HG03175 (cell line): ENCODE measurements around the gene MAD1L1.

Experiments
- ATAC-seq: cut with Tn5 transposase; IDR thresholded peaks from one replicate; pipeline ENCODE4 v1.9.1; 2021; ENCODE audit warnings: mild to moderate bottlenecking, moderate library complexity; ENCODE audit not compliant: unreplicated experiment

Gene MAD1L1

DNA sequence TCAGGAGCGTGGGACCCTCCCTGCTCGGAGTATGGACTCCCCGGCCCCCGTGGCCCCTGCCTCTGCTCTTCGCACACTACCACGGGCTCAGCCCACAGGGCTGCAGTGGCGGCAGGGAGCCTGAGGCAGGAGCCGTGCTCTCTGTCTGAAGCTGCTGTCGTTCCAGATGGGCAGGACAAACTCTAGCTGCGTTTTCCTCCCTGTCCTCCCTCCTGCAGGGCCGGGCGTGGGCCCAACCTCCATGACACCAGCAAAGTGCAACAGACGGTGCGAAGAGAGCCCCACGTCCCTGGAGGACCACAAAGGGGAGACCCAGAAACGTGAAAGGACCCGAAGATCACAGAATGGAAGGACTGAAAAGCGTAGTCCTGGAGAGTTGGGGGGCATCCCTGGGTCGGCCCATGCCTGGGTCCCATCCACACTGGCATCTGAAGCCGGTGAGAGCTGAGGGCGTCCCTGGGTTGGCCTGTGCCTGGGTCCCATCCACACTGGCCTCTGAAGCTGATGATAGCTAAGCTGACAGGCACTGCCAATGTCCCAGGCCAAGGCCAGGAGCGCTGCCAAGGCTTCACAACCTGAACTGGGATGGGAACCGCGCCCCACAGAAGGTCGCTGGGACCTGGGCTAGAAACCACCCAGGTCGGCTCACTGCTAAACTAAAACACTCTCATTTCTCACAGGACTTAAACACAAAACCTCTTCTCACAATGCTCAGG is 267.0 kb downstream of the MAD1L1 start:
- ATAC-seq = no peak

DNA sequence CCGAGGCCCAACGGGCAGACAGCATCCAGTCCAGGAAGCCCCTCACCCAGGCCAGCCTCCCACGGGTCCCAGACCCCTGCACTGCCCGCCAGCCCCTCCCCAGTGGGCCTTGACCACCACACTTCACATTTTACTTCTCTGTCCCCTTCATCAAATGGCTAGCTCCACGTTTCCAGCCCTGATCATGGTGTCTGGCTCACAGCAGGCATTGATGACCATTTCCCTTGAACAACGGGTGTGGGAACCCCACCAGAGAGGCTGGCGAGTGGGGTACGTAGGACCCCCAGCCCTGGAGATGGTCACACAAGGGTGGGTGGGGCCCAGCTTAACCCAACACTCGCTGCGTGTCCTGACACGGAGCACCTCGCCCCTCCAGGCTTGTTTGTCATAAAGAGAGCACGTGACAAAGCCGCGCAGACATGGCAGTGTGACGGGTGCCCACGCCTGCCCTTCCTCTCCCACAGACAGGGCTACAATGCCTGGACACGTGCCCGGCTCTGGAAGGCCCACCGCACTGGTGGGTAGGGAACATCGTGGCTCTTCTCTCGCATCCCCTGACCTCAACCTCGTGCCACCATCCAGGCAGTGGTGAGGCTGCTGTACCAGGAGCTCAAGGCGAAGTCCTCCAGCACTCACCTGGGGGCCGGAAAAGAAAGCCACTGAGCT is 267.7 kb downstream of the MAD1L1 start:
- no peak for ATAC-seq

DNA sequence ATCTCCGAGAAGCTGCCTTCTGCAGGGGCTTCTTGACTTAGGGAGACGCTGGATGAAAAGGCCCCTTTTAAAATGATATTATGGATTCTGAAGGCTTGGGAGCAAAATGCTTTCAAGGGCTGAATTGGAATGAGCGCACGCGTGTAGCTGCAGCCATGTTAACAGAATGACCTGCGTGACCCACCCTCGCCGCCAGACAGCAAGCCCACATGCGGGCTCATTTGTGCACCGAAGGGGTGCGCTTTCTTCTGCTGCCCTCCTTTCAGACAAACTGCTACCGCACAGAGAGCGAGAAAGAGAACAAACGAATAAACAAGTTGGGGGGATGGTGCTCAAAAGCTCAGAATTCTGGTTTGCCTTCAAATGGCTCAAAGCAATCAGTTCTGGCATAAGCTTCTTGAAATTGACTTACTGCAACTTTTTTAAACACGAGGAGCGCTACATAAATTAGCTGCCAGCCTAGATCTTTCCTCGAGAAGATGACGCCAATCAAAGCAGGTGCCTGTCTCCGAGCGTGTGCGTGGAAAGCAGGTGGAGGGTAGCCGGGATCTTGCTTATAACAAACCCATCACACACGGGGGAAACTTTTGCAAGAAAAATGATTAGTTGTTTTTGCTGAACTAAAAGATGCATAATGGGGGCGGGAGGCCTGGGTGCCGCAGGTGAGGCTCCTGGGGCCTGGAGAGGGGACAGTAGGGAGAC is 268.4 kb downstream of the MAD1L1 start:
- no peak for ATAC-seq

DNA sequence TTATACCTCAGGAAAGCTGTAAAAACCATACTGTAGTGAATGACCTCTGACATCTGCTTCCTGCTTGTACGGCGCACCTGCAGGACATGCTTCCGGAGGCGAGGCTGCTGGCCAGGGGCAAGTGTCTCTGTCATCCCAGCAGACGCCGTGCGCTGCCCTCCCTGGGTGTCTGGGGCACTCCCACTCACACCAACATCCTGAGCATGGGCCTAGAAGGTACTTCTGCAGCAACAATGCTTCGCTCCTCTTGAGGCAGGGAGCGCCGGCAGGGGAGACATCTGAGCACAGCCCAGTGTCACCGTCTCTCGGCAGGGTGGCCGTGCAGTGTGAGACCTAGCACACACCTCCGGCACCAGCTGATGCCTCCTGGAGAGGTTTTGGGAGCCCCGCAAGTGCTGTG is 269.2 kb downstream of the MAD1L1 start:
- ATAC-seq = no peak

DNA sequence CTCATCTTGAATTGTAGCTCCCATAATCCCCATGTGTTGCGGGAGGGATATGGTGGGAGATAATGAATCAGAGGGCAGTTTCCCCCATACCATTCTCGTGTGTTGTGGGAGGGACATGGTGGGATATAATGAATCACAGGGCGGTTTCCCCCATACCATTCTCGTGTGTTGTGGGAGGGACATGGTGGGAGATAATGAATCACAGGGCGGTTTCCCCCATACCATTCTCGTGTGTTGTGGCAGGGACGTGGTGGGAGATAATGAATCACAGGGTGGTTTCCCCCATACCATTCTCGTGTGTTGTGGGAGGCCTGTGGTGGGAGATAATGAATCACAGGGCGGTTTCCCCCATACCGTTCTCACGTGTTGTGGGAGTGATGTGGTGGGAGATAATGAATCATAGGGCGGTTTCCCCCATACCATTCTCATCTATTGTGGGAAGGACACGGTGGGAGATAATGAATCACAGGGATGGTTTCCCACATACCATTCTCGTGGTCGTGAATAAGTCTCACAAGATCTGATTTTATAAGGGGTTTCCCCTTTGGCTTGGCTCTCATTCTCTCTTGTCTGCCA is 271.0 kb downstream of the MAD1L1 start:
- ATAC-seq = no peak

DNA sequence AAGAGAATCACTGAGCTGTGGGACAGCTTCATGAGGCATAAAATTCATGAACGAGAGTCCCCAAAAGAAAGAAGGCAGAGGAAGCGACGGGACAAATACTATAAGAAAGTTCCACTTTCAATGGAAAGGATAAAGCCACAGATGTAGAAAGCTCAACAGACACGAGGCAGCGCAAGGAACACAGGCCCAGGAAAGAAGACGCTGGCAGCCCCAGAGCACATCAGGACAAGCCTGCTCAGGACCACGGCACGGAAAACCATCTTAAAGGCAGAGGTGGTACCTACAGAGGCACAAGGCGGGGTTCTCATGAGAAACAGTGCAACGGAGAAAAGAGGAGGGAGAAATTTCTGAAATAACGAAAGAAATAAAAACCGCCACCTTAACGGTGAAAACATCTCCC is 273.4 kb downstream of the MAD1L1 start:
- no peak for ATAC-seq

DNA sequence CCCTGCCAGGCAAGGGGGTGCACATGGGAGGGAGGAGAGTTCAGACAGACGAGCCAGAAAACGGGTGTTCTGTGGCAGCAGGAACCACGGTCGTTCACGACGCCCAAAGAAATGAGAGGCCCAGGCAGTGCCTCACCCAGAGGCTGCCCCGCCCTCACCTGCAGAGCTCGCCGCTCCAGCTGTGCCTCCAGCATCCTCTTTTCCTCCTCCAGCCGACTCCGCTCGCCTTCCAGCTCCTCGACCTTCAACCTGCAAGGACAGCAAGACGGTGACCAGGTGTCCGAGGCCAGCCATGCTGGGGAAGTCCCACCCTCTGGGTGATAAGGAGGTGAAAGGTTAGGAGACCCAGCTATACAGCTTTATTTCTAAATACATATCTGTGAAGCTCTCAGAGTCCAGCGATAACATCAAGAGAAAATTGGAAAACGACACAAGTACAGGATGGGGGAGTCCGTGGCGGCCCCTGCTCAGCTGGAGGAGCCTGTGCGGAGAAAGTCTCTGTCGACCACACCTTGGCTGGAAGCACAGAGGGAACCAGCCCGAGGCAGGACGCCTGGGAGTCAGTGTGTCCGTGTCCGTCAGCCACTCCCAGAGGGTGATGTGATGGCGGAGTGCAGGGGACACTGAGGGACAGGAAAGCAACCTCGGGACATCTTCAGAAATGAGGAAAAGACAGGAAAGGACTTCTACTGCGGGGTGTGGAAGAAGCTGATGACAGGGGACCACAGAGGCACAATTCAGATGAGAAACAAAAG is 275.1 kb downstream of the MAD1L1 start:
- no peak for ATAC-seq

DNA sequence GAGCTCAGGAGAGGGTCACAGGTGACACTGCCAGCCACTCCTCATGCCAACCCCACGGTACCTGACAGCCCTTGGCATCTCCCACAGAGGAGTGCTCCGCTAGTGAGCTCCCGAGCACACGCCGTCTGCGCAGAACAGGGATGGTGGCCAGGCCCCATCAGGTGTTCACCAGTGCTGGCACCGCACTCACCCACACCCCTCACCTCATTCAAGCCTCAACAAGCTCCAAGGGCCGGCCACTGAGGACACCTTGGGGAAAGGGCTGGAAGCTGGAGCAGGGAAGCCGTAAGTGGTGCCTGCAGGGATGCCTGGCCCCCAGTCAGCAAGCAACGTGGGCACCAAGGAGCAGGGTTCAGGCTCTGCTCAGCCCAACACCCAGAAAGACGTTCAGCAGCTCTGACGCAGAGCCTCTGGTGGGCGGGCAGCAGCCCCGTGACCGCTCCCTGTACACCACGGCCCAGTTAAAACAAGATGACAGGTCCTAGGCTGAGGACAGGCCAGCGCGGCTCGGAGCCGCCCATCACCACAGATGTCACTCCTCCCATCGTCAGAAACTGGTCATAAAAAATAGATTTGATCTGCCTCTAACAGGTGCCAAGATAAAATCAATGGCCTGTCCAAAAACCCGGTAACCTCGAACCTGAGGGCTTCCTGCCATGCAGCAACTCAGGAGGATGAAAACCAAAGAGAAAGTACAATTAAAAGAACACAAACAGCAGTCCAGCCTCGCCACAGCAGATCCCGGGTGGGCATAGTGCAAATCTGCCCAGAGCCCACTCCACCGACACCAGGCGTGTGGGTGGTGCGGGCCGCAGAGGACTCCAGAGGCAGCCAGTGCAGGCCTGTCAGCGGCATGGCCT is 275.9 kb downstream of the MAD1L1 start:
- ATAC-seq = no peak

DNA sequence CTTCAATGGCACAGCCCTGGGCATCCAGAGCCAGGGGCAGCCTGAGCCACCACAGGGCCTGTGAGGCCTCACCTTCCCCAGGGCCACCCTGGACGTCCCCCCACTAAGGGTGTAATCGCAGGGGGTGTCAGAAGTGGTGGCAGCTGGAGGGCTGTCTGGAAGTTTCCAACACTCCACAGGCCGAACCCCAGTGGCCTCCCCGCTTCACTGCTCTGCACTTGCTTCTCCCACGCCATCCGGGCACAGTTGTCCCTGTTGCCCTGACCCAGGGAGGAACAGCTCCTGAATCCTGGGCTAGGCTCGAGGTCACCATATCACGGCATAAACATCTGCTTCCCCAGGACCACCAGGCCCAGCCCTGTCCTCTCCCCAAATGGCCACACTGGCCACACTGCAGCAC is 276.6 kb downstream of the MAD1L1 start:
- ATAC-seq = no peak

DNA sequence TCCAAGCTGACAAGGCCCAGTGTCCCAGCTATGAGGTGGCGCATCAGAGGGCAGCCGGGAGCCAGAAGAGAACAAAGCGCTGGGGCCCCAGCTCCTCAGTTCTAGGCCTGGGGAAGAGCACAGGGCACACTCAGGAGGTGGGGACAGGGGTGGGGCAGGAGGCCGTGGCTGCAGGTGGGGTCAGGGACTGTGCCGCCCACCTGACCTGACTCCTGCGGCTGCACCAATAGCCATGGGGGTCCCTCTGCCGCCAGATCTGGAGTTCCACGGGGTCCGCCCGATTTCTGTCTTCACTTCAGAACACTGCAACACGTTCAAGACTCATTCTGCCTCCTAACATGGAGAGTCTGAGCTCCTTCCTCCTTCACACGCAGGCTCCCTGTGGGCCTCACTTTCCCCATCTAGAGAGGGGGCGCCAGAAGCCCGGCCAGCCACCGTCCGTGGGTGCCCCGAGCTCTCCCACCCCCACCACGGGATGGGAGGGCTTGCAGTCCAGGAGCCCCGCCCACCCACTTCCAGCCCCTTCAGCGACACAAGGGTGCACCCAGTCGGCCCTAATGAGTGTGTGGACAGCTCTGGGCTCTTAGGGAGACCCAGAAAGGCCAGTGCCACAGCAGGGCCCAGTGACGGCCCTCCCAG is 278.3 kb downstream of the MAD1L1 start:
- ATAC-seq = no peak

DNA sequence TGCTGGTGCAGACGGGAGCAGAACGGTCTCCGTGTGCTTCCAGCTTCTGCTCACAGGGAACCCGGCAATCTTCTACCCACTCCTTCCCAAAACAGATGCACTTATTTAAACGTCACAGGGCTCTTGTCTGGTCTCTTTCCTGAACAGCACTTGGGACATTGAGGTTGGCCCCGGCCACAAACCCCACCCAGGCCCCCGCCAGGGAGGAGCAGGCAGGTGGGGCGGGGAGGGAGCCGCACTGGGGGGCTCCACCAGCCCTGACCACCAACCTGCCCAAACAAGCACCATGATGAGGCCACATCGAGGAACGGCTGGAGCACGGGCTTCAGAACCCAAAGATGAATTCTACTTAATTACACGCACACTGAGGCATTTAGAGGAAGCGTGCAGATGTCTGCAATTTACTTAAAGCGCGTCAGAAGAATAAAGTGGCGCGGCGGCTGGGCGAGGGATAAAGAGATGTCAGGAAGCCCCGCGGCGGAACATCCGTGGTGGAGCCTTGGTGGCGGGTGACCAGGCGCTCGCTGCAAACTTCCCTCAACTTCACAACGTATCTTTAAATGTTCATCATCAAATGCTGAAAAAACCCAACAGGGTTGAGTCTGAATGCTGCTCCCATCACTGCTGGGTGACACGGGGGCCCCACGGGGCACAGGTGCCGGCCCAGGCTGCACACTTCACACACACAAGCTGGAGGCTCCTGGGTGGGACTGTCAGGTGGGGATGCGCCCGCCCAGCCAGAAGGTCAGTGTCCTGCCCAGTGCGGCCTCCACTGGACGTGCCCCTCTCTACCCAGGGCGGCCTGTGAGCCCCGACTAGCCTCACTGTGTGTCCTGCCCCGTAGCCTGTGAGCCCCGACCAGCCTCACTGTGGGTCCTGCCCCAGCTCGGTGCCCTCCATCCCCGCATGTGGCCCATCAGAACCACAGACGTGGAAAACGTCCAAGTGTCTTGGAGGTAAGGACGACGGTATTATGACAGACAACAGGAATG is 279.2 kb downstream of the MAD1L1 start:
- no peak for ATAC-seq

DNA sequence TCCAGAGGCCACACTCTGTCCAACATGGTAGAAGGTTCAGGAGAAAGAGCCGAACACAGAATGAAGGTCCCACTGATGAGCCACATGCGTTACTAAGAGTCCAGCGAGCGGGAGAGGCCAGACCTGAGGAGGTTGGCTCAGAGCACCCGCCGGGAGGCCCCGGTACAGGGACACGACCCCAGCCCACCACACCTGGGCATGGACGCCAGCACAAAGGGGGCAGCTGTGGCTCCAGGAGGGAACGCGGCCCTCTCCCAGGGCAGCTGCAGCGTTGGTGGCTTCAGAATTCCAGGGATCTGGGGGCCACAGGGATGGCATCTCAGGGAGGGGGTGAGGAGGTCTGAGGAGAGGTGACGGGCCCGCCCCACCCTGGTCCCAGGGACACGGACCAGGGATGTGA is 280.0 kb downstream of the MAD1L1 start:
- no peak for ATAC-seq

DNA sequence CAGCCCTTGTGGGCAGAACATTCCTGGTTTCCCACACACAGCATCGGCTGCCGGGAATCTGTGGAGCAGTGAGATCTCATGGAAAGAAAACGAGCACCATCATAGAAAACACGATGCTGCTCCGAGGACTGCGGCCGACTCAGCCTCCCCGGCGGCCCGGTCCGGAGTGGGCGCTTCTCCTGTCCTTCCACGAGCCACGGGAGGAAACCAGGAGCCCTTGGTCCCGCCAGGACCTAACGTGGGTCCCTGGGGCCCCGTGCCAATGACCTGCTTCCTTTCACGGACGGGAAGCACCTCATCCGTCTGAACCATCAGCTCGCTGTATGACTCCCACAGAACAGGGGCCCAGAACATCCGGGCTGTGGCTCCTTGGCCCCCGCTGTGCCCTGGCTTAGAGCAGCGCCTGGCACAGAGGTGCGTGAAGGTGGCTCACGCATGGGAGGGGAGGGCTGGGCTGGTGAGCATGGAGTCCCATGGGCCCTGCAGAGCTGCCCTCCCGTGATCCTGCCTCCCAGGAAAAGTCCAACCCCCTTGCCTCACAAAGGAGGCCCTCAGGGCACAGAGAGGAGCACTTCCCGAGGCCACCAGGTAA is 280.5 kb downstream of the MAD1L1 start:
- no peak for ATAC-seq

DNA sequence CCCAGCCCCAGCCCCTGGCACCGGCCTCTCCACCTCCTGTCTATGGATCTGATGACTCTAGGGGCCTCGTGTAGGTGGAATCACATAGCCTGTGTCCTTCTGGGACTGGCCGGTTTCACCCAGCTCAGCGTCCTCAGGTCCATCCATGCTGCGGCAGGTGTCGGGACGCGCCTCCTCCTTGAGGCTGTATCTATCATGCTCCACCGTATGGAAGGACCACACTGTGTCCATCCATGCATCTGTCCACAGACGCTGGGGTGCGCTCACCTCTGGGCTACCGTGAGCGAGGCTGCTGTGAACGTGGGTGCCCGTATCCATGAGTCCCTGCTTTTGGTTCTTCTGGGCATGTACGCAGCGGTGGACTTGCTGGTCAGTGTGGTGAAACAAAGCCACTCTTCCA is 281.1 kb downstream of the MAD1L1 start:
- ATAC-seq = no peak

DNA sequence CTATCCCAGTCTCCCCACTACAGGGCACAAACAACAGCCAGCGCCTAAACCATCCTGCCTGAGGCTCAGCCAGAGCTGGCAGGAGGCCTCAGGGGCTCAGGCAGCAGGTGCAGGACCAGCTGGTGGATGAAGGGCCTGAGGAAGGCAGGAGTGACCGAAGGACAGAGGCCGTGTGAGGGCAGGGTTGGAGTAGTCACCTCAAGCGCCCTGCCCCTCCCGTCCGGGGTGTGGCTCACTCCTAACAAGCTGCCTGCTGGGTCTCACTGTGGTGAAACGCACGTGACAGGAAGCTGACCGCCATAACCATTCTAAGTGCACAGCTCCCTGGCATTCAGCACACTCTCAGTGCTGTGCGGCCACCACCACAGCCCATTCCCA is 281.6 kb downstream of the MAD1L1 start:
- no peak for ATAC-seq

DNA sequence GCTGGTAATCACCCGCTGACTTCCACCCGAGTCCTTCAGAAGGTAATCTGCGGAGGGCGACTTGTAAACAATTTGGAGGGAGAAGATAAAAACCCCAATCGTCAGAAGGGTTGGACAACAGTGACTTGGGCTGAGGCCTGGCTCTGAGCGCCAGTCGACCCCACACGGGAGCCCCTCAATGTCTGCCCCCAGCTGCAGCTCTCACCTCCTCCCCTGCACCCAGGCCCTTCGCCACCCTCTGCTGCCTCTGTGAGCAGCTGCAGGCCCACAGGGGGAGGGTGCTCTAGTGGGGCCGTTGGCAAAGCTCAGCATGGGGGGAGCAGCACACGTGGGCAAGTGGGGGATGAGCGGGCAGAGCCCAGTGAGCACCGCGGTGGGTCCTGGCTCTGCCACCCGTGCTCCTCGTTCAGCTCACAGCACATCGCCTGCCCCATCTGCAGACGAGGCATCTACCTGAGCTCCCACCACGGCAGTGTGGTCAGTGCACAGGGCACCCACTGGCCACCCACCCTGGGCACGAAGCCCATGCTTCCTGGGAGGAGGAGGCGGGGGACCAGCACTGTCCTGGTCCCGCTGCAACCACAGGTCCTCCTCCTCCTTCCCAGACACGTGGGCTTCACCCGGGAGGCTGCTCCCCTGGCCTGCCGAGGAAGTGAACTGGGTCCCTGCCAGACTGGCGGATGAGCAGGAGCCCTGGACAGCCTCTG is 282.1 kb downstream of the MAD1L1 start:
- ATAC-seq = no peak

DNA sequence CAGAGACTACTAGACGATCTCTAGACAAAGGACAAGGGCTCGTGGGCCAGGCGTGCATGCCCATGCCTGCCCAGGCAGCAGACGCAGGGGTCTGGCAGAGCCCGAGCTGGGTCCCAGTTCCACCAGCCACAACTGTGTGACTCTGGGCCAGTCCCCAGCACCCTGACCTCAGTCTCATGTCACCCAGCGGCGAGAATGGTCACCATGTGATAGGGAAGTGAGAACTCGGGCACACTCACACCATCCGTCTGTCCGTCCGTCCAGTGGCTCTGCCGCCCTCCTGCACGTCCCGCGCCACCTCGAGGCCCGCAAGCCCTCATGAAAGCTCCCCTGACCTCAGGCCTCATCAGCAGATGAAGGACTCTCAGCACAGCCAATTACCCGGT is 282.7 kb downstream of the MAD1L1 start:
- ATAC-seq = no peak

DNA sequence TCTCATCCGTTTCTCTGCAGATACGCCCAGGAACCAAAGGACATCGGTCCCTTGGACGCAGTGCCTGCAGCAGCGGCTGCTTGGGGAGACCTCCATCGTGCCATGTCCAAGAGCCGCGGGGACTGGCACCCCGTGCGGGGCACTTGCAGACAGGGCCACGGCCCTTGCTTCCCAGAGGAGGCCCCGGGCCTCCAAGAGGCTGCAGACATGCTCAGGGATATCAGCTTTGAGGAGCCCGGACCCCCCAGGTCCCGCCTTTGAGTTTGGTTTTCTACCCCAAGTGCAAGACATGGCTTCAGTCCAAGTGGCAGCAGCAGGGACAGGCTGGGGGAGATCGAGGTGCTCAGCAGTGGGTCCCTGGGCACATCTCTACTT is 283.1 kb downstream of the MAD1L1 start:
- no peak for ATAC-seq
